HG02678 (cell line): ENCODE measurements around the gene PKNOX2.
A peak's percentile ranks its signal among the peaks of the same experiment; 100 is the strongest.

Experiments
- ATAC-seq: cut with Tn5 transposase; IDR thresholded peaks from one replicate; pipeline ENCODE4 v1.9.1; 2021; ENCODE audit warnings: mild to moderate bottlenecking, moderate library complexity; ENCODE audit not compliant: unreplicated experiment

Gene PKNOX2

GRCh38 chr11:125171974-125172373 is 7.4 kb downstream of the PKNOX2 start:
- ATAC-seq, result no peak

GRCh38 chr11:125173027-125173426 is 8.5 kb downstream of the PKNOX2 start:
- no peak for ATAC-seq

- ATAC-seq, result no peak
Measured at GRCh38 chr11:125173556-125173955, 9.0 kb downstream of the PKNOX2 start.

DNA sequence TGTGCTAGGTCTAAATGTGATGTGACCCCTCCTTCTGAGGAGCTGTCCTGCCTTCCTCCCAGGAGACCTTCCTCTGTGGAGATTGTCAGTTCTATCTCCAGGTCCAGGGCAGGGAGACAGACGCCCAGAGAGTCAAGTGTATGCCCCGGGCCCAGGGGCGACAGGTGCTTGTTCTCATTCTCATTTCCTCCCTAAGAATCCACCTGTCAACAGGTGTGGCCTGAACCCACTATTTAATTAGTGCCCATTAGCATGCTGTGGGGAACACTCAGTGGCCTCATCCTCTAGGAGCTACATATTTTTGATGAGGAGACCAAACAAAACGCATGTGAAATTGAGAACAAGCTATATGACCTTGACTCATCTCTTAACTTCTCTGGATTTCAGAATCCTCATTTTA is 9.5 kb downstream of the PKNOX2 start:
- no peak for ATAC-seq

DNA sequence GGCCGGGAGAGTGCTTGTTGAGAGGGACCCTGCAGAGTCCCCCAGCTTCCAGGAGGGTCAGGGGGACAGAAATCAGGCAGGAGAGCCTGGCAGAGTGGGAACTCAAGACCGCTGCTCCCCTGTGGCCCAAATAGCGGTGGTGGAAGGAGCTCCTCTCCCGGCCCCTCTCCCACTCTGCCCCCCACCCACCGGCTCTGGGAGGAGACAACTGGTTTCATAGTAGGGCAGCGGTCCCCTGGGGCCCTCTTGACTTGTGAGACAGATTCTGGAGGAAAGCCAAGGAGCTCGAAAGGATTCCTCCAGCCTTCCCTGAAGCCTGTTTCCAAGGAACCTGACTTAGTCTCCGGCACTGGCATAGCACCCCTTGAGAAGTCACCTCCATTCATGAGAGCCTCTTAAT is 10.1 kb downstream of the PKNOX2 start:
- no peak for ATAC-seq

- no peak for ATAC-seq
Measured at GRCh38 chr11:125175166-125175565, 10.6 kb downstream of the PKNOX2 start.

DNA sequence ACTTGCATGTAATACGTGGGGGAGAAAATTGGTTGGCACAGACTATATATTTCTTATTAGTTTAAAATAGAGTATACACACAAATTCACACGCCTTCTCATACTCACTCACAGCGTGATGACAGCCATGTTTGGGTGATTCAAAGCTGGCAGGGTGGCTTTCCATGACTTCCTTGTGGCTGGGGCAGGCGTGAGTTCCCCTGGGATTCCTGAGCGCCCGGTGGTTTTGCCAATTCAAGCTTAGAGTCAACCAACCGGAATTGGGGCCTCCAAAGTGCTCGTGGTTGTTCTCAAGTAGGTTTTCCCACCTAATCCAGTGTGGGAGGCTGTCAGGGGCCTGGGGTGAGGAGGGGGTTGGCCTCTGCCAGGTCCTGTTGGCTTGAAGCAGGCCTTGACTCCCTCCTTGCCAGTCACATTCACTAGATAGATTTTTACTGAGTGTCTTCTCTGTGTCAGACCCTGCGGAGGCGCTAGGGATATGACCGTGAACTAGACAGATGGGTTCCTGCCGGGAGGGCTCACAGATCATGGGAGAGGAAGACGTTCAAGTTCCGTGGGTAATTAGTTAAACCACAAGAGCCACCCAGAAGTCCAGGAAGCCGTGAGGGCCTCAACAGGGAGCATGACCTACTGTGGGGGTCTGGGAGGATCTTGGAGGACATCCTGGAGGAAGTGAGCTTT is 11.5 kb downstream of the PKNOX2 start:
- ATAC-seq, result no peak

- ATAC-seq, result peak; percentile 56
Measured at GRCh38 chr11:125176866-125177265, 12.3 kb downstream of the PKNOX2 start.

DNA sequence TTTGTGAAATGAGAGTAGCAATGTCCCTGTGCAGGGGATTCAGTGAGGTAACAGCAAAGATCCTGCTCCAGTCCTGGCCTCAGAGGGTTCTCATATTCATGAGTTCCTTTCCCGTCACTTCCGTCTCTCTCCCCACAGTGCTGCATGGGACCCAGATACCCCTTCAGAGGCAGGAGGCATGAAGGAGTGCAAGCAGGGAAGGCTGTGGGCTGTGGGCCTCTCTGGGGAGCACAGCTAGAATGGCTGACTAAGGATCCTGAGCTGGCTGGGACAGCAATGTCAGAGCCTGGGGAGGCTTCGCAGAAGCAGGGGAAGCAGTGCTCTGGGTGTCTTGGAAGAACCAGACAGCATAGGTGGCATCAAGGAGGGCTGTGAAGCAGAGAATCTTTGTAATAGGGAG is 13.0 kb downstream of the PKNOX2 start:
- ATAC-seq, result no peak

DNA sequence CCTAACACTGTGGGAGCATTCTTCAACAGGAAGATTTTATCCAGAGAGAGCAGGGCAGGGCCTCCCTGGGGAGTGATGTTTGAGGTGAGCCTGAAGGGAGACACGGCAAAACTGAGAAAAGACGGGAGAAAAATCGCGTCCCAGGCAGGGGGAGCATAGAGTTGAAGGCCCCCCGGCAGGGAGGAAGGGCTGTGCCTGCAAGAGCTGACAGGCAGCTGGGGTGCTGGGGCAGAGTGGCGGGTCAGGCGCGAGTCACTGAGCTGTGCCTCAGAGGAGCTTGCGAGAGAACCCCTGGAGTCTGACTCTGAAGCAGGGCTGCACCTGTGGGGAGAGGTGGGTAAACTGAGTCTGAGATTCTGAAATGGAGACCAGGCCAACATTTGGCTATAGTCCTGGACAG is 14.8 kb downstream of the PKNOX2 start:
- no peak for ATAC-seq

GRCh38 chr11:125179895-125180294 is 15.3 kb downstream of the PKNOX2 start:
- ATAC-seq, result no peak

DNA sequence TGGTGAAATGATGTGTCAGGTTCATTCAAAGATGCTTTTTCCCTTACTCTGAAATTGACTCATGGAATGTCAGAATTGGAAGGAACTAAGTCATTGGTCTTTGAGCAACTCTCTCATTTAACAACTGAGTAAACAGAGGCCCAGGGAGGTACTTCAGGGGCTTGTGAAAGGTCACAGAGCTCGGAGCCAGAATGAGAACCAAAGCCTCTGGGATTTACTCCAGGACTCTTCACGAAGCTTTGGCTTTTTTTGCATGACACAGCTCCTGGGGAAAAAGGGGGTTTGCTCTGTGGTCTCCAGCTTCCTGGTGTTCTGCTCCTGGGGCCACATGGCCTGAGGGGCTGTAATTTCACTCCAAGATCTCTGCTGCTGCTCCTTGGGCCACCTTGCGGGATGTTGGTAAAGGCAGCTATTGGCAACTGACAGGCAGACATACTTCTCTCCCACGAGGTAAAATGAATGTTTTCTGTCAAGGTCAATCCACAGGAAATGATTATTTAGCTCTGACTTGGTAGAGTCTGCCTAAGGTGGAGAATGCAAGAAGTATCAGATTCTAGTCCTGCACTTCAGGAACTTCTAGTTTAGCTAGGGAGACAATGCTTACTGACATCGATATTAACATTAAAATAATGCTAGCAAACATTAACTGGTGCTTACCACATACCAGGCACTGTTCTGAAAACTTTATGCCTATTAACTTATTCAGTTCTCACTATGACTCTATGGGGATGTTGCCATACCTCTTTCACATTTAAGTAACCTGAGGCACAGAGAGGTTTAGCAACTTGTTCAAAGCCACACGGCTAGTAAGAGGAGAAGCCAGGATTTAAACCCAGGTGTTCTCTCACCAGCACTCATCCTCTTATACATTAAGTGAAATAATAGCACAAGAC is 16.1 kb downstream of the PKNOX2 start:
- peak; percentile 71 for ATAC-seq

- no peak for ATAC-seq
Measured at GRCh38 chr11:125182573-125182972, 18.0 kb downstream of the PKNOX2 start.

- ATAC-seq, result no peak
Measured at GRCh38 chr11:125183641-125184040, 19.1 kb downstream of the PKNOX2 start.

DNA sequence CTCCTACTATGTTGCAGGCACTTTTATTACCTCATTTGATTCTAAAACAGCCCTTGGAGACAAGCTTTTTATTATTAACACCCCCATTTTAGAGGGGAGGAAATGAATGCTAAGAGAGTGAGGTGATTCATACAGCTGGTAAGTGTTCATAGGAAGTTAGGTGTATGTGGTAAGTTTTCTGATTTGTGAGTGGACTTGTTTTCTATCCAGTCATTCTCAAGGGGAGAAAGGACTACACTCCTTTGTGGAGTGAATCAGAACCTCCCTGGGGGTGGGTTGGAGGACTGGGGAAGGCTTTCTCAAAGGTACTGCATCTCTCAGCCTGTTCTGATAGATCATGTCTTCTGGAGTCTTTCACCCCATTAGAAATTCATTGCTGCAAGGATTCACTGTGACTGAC is 23.5 kb downstream of the PKNOX2 start:
- no peak for ATAC-seq

DNA sequence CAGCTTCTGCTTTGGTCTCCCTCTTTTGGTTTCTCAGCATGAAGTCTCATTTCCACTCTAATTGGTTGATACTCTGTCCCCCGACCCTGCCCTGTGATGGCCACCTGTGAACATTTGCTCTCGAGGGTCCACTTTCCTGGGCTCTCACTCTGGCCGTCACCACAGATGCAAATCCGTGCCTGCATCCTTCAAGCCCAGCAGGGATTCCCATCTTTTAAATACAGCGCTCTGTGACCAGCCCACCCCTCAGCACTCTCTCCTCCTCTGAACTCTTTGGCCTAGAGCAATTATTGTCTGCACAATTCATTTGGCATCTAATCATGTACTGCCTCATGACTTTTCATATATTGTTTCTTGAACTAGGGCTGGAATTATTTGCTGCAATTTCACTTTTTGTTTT is 26.0 kb downstream of the PKNOX2 start:
- ATAC-seq, result no peak

DNA sequence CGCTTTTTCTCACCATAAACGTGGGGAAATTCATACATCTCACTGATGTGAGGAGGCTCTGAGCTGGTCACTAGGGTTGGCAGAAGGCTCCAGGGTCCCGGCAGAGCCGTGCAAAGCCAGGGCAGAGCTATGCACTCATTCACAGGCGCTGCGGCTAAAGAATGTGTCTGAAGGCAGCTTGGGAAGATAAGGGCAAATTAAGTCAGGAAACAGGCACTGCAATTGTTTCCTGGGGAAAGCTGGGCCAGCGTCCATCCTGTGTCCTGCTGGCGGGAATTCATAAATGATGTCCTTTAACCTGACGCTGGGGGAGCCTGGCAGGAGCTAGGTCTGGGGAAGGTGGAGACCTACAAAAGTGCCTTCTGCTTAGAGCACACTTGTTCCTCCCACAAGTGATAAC is 27.6 kb downstream of the PKNOX2 start:
- no peak for ATAC-seq

- ATAC-seq, result no peak
Measured at GRCh38 chr11:125192717-125193415, 28.3 kb downstream of the PKNOX2 start.

GRCh38 chr11:125193416-125193726 is 28.8 kb downstream of the PKNOX2 start:
- no peak for ATAC-seq

DNA sequence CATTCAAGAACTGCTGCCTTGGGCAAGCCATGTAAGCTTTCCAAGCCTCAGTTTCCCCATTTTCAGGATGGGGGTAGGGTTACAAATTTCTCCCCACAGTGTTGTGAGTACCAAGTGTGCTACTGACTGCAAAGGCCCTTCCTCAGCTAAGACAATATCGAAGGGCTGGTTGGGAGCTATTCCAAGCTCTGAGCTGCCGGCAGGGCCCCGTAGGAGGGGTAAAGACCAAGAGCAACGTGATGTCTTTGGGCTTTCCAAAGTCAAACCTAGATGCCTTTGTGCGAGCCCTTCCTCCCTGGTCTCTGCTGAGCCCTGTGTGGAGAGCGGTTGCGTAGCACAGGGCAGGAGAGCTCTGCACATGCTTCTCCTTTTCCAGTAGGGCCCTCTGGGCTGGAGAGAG is 29.3 kb downstream of the PKNOX2 start:
- no peak for ATAC-seq

DNA sequence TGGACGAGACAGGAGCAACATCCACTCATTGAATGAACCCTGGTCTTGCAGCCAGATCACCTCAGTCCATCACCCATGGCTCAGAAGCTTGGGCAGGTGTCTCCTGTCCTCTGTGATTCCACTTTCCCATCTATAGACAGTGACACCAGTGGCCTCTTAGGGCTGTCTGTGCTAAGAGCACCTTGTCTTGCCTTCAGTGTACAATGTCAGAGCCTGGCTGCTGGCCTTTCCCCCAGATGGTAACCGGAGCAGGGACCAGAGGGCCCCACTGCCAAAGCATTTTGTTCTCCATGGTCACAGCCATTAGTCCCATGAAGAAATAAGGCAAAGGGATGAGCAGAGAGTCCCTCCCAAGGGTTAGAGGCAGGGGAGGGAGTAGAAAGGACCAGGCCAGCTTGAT is 35.4 kb downstream of the PKNOX2 start:
- no peak for ATAC-seq

- ATAC-seq, result no peak
Measured at GRCh38 chr11:125200441-125200840, 35.9 kb downstream of the PKNOX2 start.
